HCT116 (cell line): ENCODE data around the gene RBMS1. TPM values are rescaled to one million over a fixed set of nuclear protein-coding genes. Genes with fewer than 3 reads are reported as not detected.

Experiments
- ATAC-seq: fragments of 200-7000 bp; cut with Tn5 transposase; 2 replicates; pipeline ENCODE4 v1.9.1; 2020; ENCODE audit warnings: mild to moderate bottlenecking, moderate library complexity
- BruUV-seq: library from RNA; stranded (reverse); fragments of 400-500 nt; replicated peaks from 2 replicates; lab custom pipeline; 2021; lab: Mats Ljungman, UMichigan
- CTCF ChIA-PET: fragments of 300-600 bp; sonication (Branson Sonifier 250); formaldehyde crosslinking; loops from one replicate; lab custom pipeline; 2021; ENCODE audit warnings: antibody characterized with exemption; lab: Charles Lee
- POLR2A ChIA-PET: fragments of 300-600, 350-600 bp; sonication (Branson Sonifier 250); formaldehyde crosslinking; loops from one replicate; lab custom pipeline; 2021; ENCODE audit warnings: antibody characterized with exemption; lab: Charles Lee
- RAD21 ChIA-PET, 2 experiments: fragments of 300-600 bp; sonication (Branson Sonifier 250); formaldehyde crosslinking; loops; one replicate each; lab custom pipeline; 2023; ENCODE audit warnings: low total read pairs in 2 of 2; ENCODE audit not compliant: uncharacterized antibody in 2 of 2, unreplicated experiment in 2 of 2, low non-redundant PET in 1 of 2; lab: Charles Lee
- DNase-seq: peaks from one replicate; pipeline ENCODE4 v3.0.0-alpha.2; 2010; ENCODE audit warnings: low read depth, low spot score
- H2AFZ ChIP-seq: fragments of 200-600 bp; shearing (Covaris generic), sonication (generic); 2 replicates; pipeline ENCODE4 v1.6.1; 2017; ENCODE audit warnings: low read depth, mixed run types, mixed read lengths, antibody characterized with exemption, low read length; ENCODE audit not compliant: poor library complexity, severe bottlenecking
- H3K27ac ChIP-seq: 2 replicates; pipeline ENCODE4 v1.5.1; 2012; ENCODE audit warnings: low read depth, low read length
- H3K27me3 ChIP-seq: fragments of 200-600 bp; sonication (generic); 2 replicates; pipeline ENCODE4 v1.6.1; 2016; ENCODE audit warnings: mixed run types, low read length, mixed read lengths; ENCODE audit not compliant: insufficient read depth
- H3K36me3 ChIP-seq, 2 experiments: fragments of 200-500 bp in 1 of 2; fragments of 200-600 bp in 1 of 2; sonication (Bioruptor generic) in 1 of 2; sonication (generic) in 1 of 2; 2 replicates each; pipeline versions ENCODE4 v1.5.1 to v1.6.1; 2014 to 2016; ENCODE audit warnings: low read length in 2 of 2, inconsistent platforms in 1 of 2, mixed read lengths in 1 of 2, mixed run types in 1 of 2; ENCODE audit not compliant: insufficient read depth in 2 of 2, control insufficient read depth in 1 of 2
- H3K4me1 ChIP-seq, 2 experiments: fragments of 200-600 bp in 1 of 2; sonication (generic) in 1 of 2; 2 replicates each; pipeline versions ENCODE4 v1.5.1 to v1.6.1; 2012 to 2017; ENCODE audit warnings: low read length in 2 of 2, inconsistent platforms in 1 of 2, mild to moderate bottlenecking in 1 of 2, mixed read lengths in 1 of 2, mixed run types in 1 of 2, moderate library complexity in 1 of 2; ENCODE audit not compliant: insufficient read depth in 2 of 2, control insufficient read depth in 1 of 2
- H3K4me2 ChIP-seq: fragments of 200-600 bp; sonication (generic); 2 replicates; pipeline ENCODE4 v1.6.1; 2017; ENCODE audit warnings: mixed run types, low read length, mixed read lengths
- H3K4me3 ChIP-seq, 2 experiments: fragments of 200-600 bp in 1 of 2; sonication (generic) in 1 of 2; replicated peaks in 1 of 2; 2 replicates each; pipeline ENCODE4 v1.5.1; 2011 to 2016; ENCODE audit warnings: low read length in 2 of 2, control low read depth in 1 of 2, low read depth in 1 of 2, mild to moderate bottlenecking in 1 of 2, mixed read lengths in 1 of 2, mixed run types in 1 of 2
- H3K79me2 ChIP-seq: fragments of 200-600 bp; sonication (generic); 2 replicates; pipeline ENCODE4 v1.6.1; 2017; ENCODE audit warnings: mild to moderate bottlenecking, mixed run types, low read length, moderate library complexity, mixed read lengths; ENCODE audit not compliant: insufficient read depth
- H3K9ac ChIP-seq: fragments of 200-600 bp; sonication (generic); 2 replicates; pipeline ENCODE4 v1.6.1; 2016; ENCODE audit warnings: low read length, mixed read lengths
- H3K9me2 ChIP-seq: fragments of 200-600 bp; sonication (generic), shearing (Covaris generic); 2 replicates; pipeline ENCODE4 v1.6.1; 2017; ENCODE audit warnings: mixed run types, mild to moderate bottlenecking, moderate library complexity; ENCODE audit not compliant: insufficient read depth
- H3K9me3 ChIP-seq, 2 experiments: fragments of 200-500 bp in 1 of 2; fragments of 200-600 bp in 1 of 2; sonication (Bioruptor generic) in 1 of 2; sonication (generic) in 1 of 2; 2 replicates each; pipeline ENCODE4 v1.6.1; 2014 to 2017; ENCODE audit warnings: low read length in 2 of 2, mixed read lengths in 2 of 2, inconsistent platforms in 1 of 2, low read depth in 1 of 2, mild to moderate bottlenecking in 1 of 2, mixed run types in 1 of 2, moderate library complexity in 1 of 2; ENCODE audit not compliant: control insufficient read depth in 1 of 2, insufficient read depth in 1 of 2
- H4K20me1 ChIP-seq: fragments of 200-600 bp; sonication (generic), shearing (Covaris generic); 2 replicates; pipeline ENCODE4 v1.6.1; 2017; ENCODE audit warnings: mixed run types, mild to moderate bottlenecking, moderate library complexity; ENCODE audit not compliant: insufficient read depth
- MAX ChIP-seq: IDR thresholded peaks from 2 replicates; pipeline ENCODE4 v1.6.1; 2012
- RAD21 ChIP-seq: IDR thresholded peaks from 2 replicates; pipeline ENCODE4 v1.6.1; 2012; ENCODE audit warnings: low read depth, mild to moderate bottlenecking
- SP1 ChIP-seq: IDR thresholded peaks from 2 replicates; pipeline ENCODE4 v1.6.1; 2012; ENCODE audit warnings: low read depth
- ZFX ChIP-seq: fragments of 450-650 bp; IDR thresholded peaks from 2 replicates; pipeline ENCODE4 v1.6.1; 2017
- intact Hi-C: fragments of 100-400 bp; cut with micrococcal nuclease; formaldehyde crosslinking; loops from 2 replicates; pipeline ENCODE4 v1.10.0; 2022
- total RNA-seq: library from RNA; stranded (reverse); gene quantifications from one replicate; pipeline ENCODE4 v1.2.1, GENCODE V29; 2021; ENCODE audit not compliant: unreplicated experiment
- TF ChIP-seq, protein P1 (sequence below), 3 experiments: fragments of 200-600 bp in 1 of 3; sonication (generic) in 1 of 3; IDR thresholded peaks in 2 of 3; conservative IDR thresholded peaks in 1 of 3; 2 replicates each; pipeline ENCODE4 v1.5.1; 2012 to 2017; ENCODE audit warnings: low read depth in 2 of 3, low read length in 2 of 3, antibody characterized with exemption in 1 of 3, borderline replicate concordance in 1 of 3, control low read depth in 1 of 3, mild to moderate bottlenecking in 1 of 3, mixed read lengths in 1 of 3, mixed run types in 1 of 3, moderate library complexity in 1 of 3; ENCODE audit not compliant: insufficient read depth in 1 of 3
- TF ChIP-seq, protein P2 (sequence below): IDR thresholded peaks from 2 replicates; pipeline ENCODE4 v1.6.1; 2012; ENCODE audit warnings: low read depth
- TF ChIP-seq, protein P3 (sequence below): IDR thresholded peaks from 2 replicates; pipeline ENCODE4 v1.6.1; 2011; ENCODE audit warnings: mild to moderate bottlenecking, low read length, moderate library complexity; ENCODE audit not compliant: insufficient replicate concordance; ENCODE audit errors: extremely low read depth
- TF ChIP-seq, protein P4 (sequence below): IDR thresholded peaks from 2 replicates; pipeline ENCODE4 v1.6.1; 2012

The RBMS1 gene
- total RNA-seq, 1 experiment from 2014 or later, result 17.6 TPM

DNA sequence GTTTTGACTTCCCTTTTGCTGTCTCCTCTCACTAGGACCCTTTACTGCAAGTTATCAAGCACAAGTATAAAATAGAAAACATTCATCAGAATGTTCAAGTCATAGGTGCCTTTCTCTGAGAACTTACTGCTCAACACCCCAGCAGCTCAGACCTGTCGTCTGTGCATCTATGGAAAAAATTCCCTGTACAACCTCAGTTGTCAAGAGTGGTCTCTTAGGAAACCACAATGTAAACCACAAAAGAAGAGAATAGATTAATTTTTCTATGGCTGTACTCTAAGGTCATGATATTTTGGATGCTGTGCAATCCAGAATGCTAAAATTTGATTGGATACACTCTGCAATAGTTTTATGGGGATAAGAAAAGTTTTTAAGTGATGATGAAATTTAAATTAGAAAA, 84.1 kb downstream of the RBMS1 start:
- no peak for ATAC-seq
- RAD21 ChIA-PET, result no interaction called here
- Histone ChIP-seq H3K9ac (no peak overlapping the region), H3K9me3 (no peaks in the 10 kb centered on the region), H3K4me2 (no peak overlapping the region), H3K9me2 (no peaks in the 10 kb centered on the region), H3K27me3 (no peaks in the 10 kb centered on the region), H3K36me3 (no peaks in the 10 kb centered on the region), H4K20me1 (no peaks in the 10 kb centered on the region), H2AFZ (no peak overlapping the region), H3K4me3 (no peak overlapping the region), H3K27ac (no peak overlapping the region), H3K4me1 (peaks cover 0 to 25% of the 10 kb centered on the region in 2 experiments; a peak in 2 of 4 replicates), H3K79me2 (peaks cover 17% of the 10 kb centered on the region; the same call in 1 of the 2 replicates)
- no peak for DNase-seq
- no TSS peak for BruUV-seq
- intact Hi-C loops, result no loop called here
- no peak for TF ChIP-seq SP1
- TF ChIP-seq, protein P1, sequence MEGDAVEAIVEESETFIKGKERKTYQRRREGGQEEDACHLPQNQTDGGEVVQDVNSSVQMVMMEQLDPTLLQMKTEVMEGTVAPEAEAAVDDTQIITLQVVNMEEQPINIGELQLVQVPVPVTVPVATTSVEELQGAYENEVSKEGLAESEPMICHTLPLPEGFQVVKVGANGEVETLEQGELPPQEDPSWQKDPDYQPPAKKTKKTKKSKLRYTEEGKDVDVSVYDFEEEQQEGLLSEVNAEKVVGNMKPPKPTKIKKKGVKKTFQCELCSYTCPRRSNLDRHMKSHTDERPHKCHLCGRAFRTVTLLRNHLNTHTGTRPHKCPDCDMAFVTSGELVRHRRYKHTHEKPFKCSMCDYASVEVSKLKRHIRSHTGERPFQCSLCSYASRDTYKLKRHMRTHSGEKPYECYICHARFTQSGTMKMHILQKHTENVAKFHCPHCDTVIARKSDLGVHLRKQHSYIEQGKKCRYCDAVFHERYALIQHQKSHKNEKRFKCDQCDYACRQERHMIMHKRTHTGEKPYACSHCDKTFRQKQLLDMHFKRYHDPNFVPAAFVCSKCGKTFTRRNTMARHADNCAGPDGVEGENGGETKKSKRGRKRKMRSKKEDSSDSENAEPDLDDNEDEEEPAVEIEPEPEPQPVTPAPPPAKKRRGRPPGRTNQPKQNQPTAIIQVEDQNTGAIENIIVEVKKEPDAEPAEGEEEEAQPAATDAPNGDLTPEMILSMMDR (IDR thresholded peaks at IDR 0.05 in 2 of 3, conservative IDR thresholded peaks at IDR 0.05 in 1 of 3; ENCODE audit: borderline replicate concordance in 1 of 3, insufficient read depth in 1 of 3, low read depth in 2 of 3, low read length in 2 of 3), result no peak
- TF ChIP-seq RAD21, result no peak
- POLR2A ChIA-PET, result no interaction called here
- CTCF ChIA-PET, result no interaction called here

DNA sequence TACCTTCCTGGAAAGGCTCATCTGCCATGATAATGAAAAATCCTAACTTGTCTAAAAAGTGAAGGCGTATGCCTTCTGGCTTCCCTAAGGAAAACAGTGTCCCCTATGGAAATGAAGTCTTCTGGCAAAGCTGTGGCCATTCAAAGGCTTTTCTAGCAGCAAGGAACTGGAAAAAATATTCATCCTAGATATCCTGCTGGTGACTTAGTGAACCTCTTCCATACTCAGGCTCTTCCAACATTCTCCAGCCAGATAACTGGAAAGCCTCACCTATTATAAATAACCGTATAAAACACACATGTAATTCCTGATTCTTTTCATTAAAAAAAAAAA, 84.7 kb downstream of the RBMS1 start:
- TF ChIP-seq MAX (no peak), SP1 (no peak), ZFX (no peak), RAD21 (no peak)
- TF ChIP-seq, protein P2, sequence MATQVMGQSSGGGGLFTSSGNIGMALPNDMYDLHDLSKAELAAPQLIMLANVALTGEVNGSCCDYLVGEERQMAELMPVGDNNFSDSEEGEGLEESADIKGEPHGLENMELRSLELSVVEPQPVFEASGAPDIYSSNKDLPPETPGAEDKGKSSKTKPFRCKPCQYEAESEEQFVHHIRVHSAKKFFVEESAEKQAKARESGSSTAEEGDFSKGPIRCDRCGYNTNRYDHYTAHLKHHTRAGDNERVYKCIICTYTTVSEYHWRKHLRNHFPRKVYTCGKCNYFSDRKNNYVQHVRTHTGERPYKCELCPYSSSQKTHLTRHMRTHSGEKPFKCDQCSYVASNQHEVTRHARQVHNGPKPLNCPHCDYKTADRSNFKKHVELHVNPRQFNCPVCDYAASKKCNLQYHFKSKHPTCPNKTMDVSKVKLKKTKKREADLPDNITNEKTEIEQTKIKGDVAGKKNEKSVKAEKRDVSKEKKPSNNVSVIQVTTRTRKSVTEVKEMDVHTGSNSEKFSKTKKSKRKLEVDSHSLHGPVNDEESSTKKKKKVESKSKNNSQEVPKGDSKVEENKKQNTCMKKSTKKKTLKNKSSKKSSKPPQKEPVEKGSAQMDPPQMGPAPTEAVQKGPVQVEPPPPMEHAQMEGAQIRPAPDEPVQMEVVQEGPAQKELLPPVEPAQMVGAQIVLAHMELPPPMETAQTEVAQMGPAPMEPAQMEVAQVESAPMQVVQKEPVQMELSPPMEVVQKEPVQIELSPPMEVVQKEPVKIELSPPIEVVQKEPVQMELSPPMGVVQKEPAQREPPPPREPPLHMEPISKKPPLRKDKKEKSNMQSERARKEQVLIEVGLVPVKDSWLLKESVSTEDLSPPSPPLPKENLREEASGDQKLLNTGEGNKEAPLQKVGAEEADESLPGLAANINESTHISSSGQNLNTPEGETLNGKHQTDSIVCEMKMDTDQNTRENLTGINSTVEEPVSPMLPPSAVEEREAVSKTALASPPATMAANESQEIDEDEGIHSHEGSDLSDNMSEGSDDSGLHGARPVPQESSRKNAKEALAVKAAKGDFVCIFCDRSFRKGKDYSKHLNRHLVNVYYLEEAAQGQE, result no peak
- TF ChIP-seq, protein P3, sequence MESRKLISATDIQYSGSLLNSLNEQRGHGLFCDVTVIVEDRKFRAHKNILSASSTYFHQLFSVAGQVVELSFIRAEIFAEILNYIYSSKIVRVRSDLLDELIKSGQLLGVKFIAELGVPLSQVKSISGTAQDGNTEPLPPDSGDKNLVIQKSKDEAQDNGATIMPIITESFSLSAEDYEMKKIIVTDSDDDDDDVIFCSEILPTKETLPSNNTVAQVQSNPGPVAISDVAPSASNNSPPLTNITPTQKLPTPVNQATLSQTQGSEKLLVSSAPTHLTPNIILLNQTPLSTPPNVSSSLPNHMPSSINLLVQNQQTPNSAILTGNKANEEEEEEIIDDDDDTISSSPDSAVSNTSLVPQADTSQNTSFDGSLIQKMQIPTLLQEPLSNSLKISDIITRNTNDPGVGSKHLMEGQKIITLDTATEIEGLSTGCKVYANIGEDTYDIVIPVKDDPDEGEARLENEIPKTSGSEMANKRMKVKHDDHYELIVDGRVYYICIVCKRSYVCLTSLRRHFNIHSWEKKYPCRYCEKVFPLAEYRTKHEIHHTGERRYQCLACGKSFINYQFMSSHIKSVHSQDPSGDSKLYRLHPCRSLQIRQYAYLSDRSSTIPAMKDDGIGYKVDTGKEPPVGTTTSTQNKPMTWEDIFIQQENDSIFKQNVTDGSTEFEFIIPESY, result no peak
- TF ChIP-seq, protein P4, sequence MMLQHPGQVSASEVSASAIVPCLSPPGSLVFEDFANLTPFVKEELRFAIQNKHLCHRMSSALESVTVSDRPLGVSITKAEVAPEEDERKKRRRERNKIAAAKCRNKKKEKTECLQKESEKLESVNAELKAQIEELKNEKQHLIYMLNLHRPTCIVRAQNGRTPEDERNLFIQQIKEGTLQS, result no peak
- ATAC-seq (no peak), DNase-seq (no peak)
- no peak overlapping the region for H3K4me2 ChIP-seq
- peaks cover 18% of the 10 kb centered on the region; the same call in 1 of the 2 replicates for H3K79me2 ChIP-seq
- no peaks in the 10 kb centered on the region for H3K9me3 ChIP-seq
- no peaks in the 10 kb centered on the region for H3K36me3 ChIP-seq
- CTCF ChIA-PET, result no interaction called here
- no peaks in the 10 kb centered on the region for H4K20me1 ChIP-seq
- POLR2A ChIA-PET, result no interaction called here
- RAD21 ChIA-PET, result no interaction called here
- no peak overlapping the region for H3K9ac ChIP-seq
- no peaks in the 10 kb centered on the region for H3K27me3 ChIP-seq
- intact Hi-C loops, result no loop called here
- no peak overlapping the region for H3K4me3 ChIP-seq
- no TSS peak for BruUV-seq
- H2AFZ ChIP-seq, result no peak overlapping the region
- H3K9me2 ChIP-seq, result no peaks in the 10 kb centered on the region
- no peak overlapping the region for H3K27ac ChIP-seq
- peaks cover 0 to 28% of the 10 kb centered on the region in 2 experiments; a peak in 3 of 4 replicates for H3K4me1 ChIP-seq
